CD8-positive, alpha-beta memory T cell (primary cell): ENCODE measurements around the gene NAIF1. TPM values are rescaled to one million over a fixed set of nuclear protein-coding genes. Genes with fewer than 3 reads are reported as not detected.
A peak's percentile ranks its signal among the peaks of the same experiment; 100 is the strongest.

Experiments
- CTCF ChIA-PET: fragments of 350-600 bp; sonication (Branson Sonifier 250); formaldehyde crosslinking; loops from one replicate; lab custom pipeline; 2021; ENCODE audit warnings: antibody characterized with exemption; lab: Charles Lee
- POLR2A ChIA-PET: fragments of 350-600 bp; sonication (Branson Sonifier 250); formaldehyde crosslinking; loops from one replicate; lab custom pipeline; 2021; ENCODE audit warnings: antibody characterized with exemption; lab: Charles Lee
- DNase-seq, 5 donors: peaks; one replicate each; pipeline versions ENCODE4 v3.0.0 to v3.0.0-alpha.2; 2020 to 2022; ENCODE audit warnings: mixed read lengths in 1 of 5
- H3K27ac ChIP-seq: one replicate; pipeline ENCODE4 v1.7.0; 2013; ENCODE audit warnings: low read depth, mild to moderate bottlenecking, low read length, moderate library complexity
- H3K27me3 ChIP-seq: 2 replicates; pipeline ENCODE4 v1.7.0; 2013; ENCODE audit warnings: low read length, mild to moderate bottlenecking; ENCODE audit not compliant: insufficient read depth, poor library complexity, severe bottlenecking
- H3K36me3 ChIP-seq: 2 replicates; pipeline ENCODE4 v1.7.0; 2013; ENCODE audit warnings: mild to moderate bottlenecking, low read length, moderate library complexity; ENCODE audit not compliant: insufficient read depth
- H3K4me1 ChIP-seq: 2 replicates; pipeline ENCODE4 v1.7.0; 2013; ENCODE audit warnings: mild to moderate bottlenecking, low read length, moderate library complexity; ENCODE audit not compliant: insufficient read depth
- H3K4me3 ChIP-seq: 2 replicates; pipeline ENCODE4 v1.7.0; 2013; ENCODE audit warnings: mild to moderate bottlenecking, low read length
- H3K9me3 ChIP-seq: 2 replicates; pipeline ENCODE4 v1.7.0; 2013; ENCODE audit warnings: mild to moderate bottlenecking, low read length
- H3K27ac Mint-ChIP-seq, 8 donors: one replicate each; pipeline ENCODE4 v1.8.0; 2020 to 2021; ENCODE audit warnings: mixed read lengths in 8 of 8, mild to moderate bottlenecking in 6 of 8, inconsistent platforms in 3 of 8, moderate library complexity in 3 of 8
- H3K27me3 Mint-ChIP-seq, 2 donors: one replicate each; pipeline ENCODE4 v1.8.0; 2020 to 2021; ENCODE audit warnings: mixed read lengths in 2 of 2, mild to moderate bottlenecking in 1 of 2, moderate library complexity in 1 of 2
- H3K36me3 Mint-ChIP-seq, 3 donors: one replicate each; pipeline ENCODE4 v1.8.0; 2020 to 2021; ENCODE audit warnings: mixed read lengths in 3 of 3, inconsistent platforms in 1 of 3, mild to moderate bottlenecking in 1 of 3
- H3K4me1 Mint-ChIP-seq, 3 donors: one replicate each; pipeline ENCODE4 v1.8.0; 2020 to 2021; ENCODE audit warnings: mixed read lengths in 3 of 3, inconsistent platforms in 1 of 3, mild to moderate bottlenecking in 1 of 3
- H3K4me3 Mint-ChIP-seq, 7 donors: one replicate each; pipeline ENCODE4 v1.8.0; 2020 to 2021; ENCODE audit warnings: mixed read lengths in 7 of 7, mild to moderate bottlenecking in 6 of 7, moderate library complexity in 4 of 7, inconsistent platforms in 2 of 7
- H3K9me3 Mint-ChIP-seq, 5 donors: one replicate each; pipeline ENCODE4 v1.8.0; 2020 to 2022; ENCODE audit warnings: mixed read lengths in 5 of 5, mild to moderate bottlenecking in 3 of 5, moderate library complexity in 2 of 5, inconsistent platforms in 1 of 5
- polyA plus RNA-seq: library from polyadenylated mRNA; unstranded; fragments of 300-500 nt; fragmentation: Illumina TruSeq; gene quantifications from one replicate; pipeline ENCODE4 v1.2.3, GENCODE V29; 2021
- total RNA-seq, 2 experiments: library from RNA; stranded (reverse); gene quantifications; one replicate each; pipeline ENCODE4 v1.2.3, GENCODE V29; 2021

Gene NAIF1
- total and polyA plus RNA-seq, 3 experiments from 2014 or later = 13.1 to 14.0 (median 13.5) TPM

GRCh38 chr9:128088253-128088945 is 21.3 kb upstream of the NAIF1 start:
- POLR2A ChIA-PET = no interaction called here
- Mint-ChIP-seq H3K27ac (peak overlapping the region in 7 of 8 donors; percentile 17 to 70 (median 51)), H3K27me3 (no peaks in the 10 kb centered on the region), H3K4me1 (peaks cover 60 to 75% (median 71%) of the 10 kb centered on the region in 3 donors), H3K36me3 (peaks cover 0 to 53% (median 3%) of the 10 kb centered on the region in 3 donors), H3K9me3 (no peaks in the 10 kb centered on the region), H3K4me3 (peak overlapping the region in 3 of 7 donors; percentile 9 to 19 (median 11))
- H3K27me3 ChIP-seq = no peaks in the 10 kb centered on the region
- peaks cover 56% of the 10 kb centered on the region for H3K4me1 ChIP-seq
- CTCF ChIA-PET = interaction anchor here (0.6 to 1.4 kb wide), 3 partner anchors 18 to 55 kb away, joined by 3 read pairs; no protein-coding TSS in a partner anchor
- H3K9me3 ChIP-seq = no peaks in the 10 kb centered on the region
- H3K36me3 ChIP-seq = no peaks in the 10 kb centered on the region
- H3K4me3 ChIP-seq = no peak overlapping the region
- DNase-seq = peak in 1 of 5 donors; percentile 37
- no peak overlapping the region for H3K27ac ChIP-seq

GRCh38 chr9:128087262-128087661 is 20.1 kb upstream of the NAIF1 start:
- peak overlapping the region in 1 of 7 donors; percentile 23 for H3K4me3 Mint-ChIP-seq
- H3K4me1 ChIP-seq = peaks cover 45% of the 10 kb centered on the region
- no peaks in the 10 kb centered on the region for H3K27me3 Mint-ChIP-seq
- peaks cover 0 to 46% (median 3%) of the 10 kb centered on the region in 3 donors for H3K36me3 Mint-ChIP-seq
- H3K9me3 ChIP-seq = no peaks in the 10 kb centered on the region
- H3K9me3 Mint-ChIP-seq = no peaks in the 10 kb centered on the region
- H3K27ac ChIP-seq = no peak overlapping the region
- no peak overlapping the region for H3K4me3 ChIP-seq
- H3K4me1 Mint-ChIP-seq = peaks cover 50 to 65% (median 60%) of the 10 kb centered on the region in 3 donors
- DNase-seq = no peak
- ChIA-PET CTCF (interaction anchor here (1.0 to 1.2 kb wide), 2 partner anchors 54 to 145 kb away, joined by 3 read pairs; no protein-coding TSS in a partner anchor), POLR2A (no interaction called here)
- peak overlapping the region in 2 of 8 donors; percentile 39 to 72 for H3K27ac Mint-ChIP-seq
- H3K36me3 ChIP-seq = no peaks in the 10 kb centered on the region
- no peaks in the 10 kb centered on the region for H3K27me3 ChIP-seq

- no peaks in the 10 kb centered on the region for H3K9me3 ChIP-seq
- no peaks in the 10 kb centered on the region for H3K27me3 ChIP-seq
- no peaks in the 10 kb centered on the region for H3K36me3 ChIP-seq
- Mint-ChIP-seq H3K27me3 (no peaks in the 10 kb centered on the region), H3K4me3 (no peak overlapping the region), H3K4me1 (peaks cover 47 to 66% (median 62%) of the 10 kb centered on the region in 3 donors), H3K9me3 (no peaks in the 10 kb centered on the region), H3K27ac (peak overlapping the region in 2 of 8 donors; percentile 37 to 65), H3K36me3 (peaks cover 0 to 39% (median 3%) of the 10 kb centered on the region in 3 donors)
- ChIA-PET POLR2A (interaction anchor here (0.6 to 0.7 kb wide), 2 partner anchors 11 to 144 kb away, joined by 3 to 5 read pairs; no protein-coding TSS in a partner anchor), CTCF (no interaction called here)
- no peak overlapping the region for H3K4me3 ChIP-seq
- no peak overlapping the region for H3K27ac ChIP-seq
- peaks cover 33% of the 10 kb centered on the region for H3K4me1 ChIP-seq
- DNase-seq = no peak
Observed at GRCh38 chr9:128085943-128086342, 18.8 kb upstream of the NAIF1 start.

DNA sequence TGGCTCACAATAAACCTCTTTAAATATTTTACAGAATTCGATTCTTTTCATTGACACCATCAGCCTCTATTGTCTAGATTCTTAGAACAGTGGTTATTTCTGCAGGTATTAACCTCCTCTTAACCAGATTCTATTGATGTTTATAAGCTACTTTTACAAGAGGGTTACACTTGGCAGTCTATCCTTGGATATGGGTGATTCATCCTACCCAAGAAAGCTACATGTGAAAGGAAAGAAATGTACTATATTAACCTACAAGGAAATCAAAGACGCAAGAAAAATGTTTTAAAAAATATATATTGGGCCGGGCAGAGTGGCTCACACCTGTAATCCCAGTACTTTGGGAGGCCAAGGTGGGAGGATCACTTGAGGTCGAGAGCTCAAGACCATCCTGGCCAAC is 17.6 kb upstream of the NAIF1 start:
- peaks cover 24% of the 10 kb centered on the region for H3K4me1 ChIP-seq
- Mint-ChIP-seq H3K27ac (peak overlapping the region in 2 of 8 donors; percentile 57 to 84), H3K27me3 (no peaks in the 10 kb centered on the region), H3K36me3 (peaks cover 0 to 36% (median 3%) of the 10 kb centered on the region in 3 donors), H3K4me1 (peaks cover 46 to 62% (median 57%) of the 10 kb centered on the region in 3 donors), H3K4me3 (no peak overlapping the region), H3K9me3 (no peaks in the 10 kb centered on the region)
- H3K4me3 ChIP-seq = no peak overlapping the region
- no peaks in the 10 kb centered on the region for H3K27me3 ChIP-seq
- ChIA-PET CTCF (interaction anchor here (0.8 to 1.5 kb wide), 5 partner anchors 8 to 146 kb away, joined by 3 to 4 read pairs (median 3); no protein-coding TSS in a partner anchor), POLR2A (interaction anchor here (0.7 kb wide), 1 partner anchor 11 kb away, joined by 3 read pairs; no protein-coding TSS in a partner anchor)
- H3K27ac ChIP-seq = no peak overlapping the region
- no peaks in the 10 kb centered on the region for H3K9me3 ChIP-seq
- H3K36me3 ChIP-seq = no peaks in the 10 kb centered on the region
- no peak for DNase-seq

DNA sequence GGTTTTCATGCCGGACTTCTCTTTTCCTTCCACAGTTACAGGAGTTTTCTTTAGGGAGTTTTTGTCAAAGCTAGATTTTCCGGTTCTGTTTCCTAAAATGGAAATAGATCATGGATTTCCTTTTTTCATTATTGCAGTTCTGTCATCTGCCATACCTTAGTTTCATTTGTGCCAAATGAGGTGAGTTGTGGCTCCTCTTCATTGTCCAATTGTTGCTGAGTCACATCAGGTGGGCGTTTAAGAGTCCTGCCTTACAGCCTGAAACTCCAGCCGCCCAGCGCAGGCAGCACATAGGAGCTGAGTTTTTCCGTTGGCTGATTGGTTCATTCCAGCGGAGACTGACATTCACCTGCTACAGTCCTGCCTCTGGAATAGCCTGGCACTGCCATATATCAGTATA is 15.0 kb upstream of the NAIF1 start:
- Histone ChIP-seq H3K27ac (peak overlapping the region; percentile 75), H3K36me3 (no peaks in the 10 kb centered on the region), H3K4me3 (no peak overlapping the region), H3K27me3 (no peaks in the 10 kb centered on the region), H3K9me3 (no peaks in the 10 kb centered on the region), H3K4me1 (peaks cover 22% of the 10 kb centered on the region)
- H3K4me3 Mint-ChIP-seq = no peak overlapping the region
- H3K27me3 Mint-ChIP-seq = no peaks in the 10 kb centered on the region
- DNase-seq = no peak
- peaks cover 43 to 61% (median 60%) of the 10 kb centered on the region in 3 donors for H3K4me1 Mint-ChIP-seq
- CTCF ChIA-PET = no interaction called here
- no peaks in the 10 kb centered on the region for H3K9me3 Mint-ChIP-seq
- POLR2A ChIA-PET = no interaction called here
- H3K27ac Mint-ChIP-seq = peak overlapping the region in 7 of 8 donors; percentile 19 to 91 (median 63)
- H3K36me3 Mint-ChIP-seq = peaks cover 0 to 41% (median 7%) of the 10 kb centered on the region in 3 donors

- Mint-ChIP-seq H3K4me3 (no peak overlapping the region), H3K27ac (peak overlapping the region in 7 of 8 donors; percentile 34 to 91 (median 63)), H3K36me3 (peaks cover 0 to 44% (median 7%) of the 10 kb centered on the region in 3 donors), H3K27me3 (no peaks in the 10 kb centered on the region), H3K9me3 (no peaks in the 10 kb centered on the region), H3K4me1 (peaks cover 46 to 66% (median 65%) of the 10 kb centered on the region in 3 donors)
- Histone ChIP-seq H3K36me3 (no peaks in the 10 kb centered on the region), H3K4me3 (no peak overlapping the region), H3K9me3 (no peaks in the 10 kb centered on the region), H3K27me3 (no peaks in the 10 kb centered on the region), H3K27ac (peak overlapping the region; percentile 75), H3K4me1 (peaks cover 26% of the 10 kb centered on the region)
- DNase-seq = no peak
- ChIA-PET CTCF (interaction anchor here (1.0 to 1.5 kb wide), 3 partner anchors 9 to 36 kb away, joined by 4 to 5 read pairs (median 4); no protein-coding TSS in a partner anchor), POLR2A (no interaction called here)
Observed at GRCh38 chr9:128081056-128081455, 13.9 kb upstream of the NAIF1 start.

GRCh38 chr9:128080206-128080605 is 13.1 kb upstream of the NAIF1 start:
- Mint-ChIP-seq H3K9me3 (no peaks in the 10 kb centered on the region), H3K27me3 (no peaks in the 10 kb centered on the region), H3K27ac (no peak overlapping the region), H3K4me1 (peaks cover 41 to 58% (median 58%) of the 10 kb centered on the region in 3 donors), H3K4me3 (no peak overlapping the region), H3K36me3 (peaks cover 0 to 36% (median 7%) of the 10 kb centered on the region in 3 donors)
- H3K4me1 ChIP-seq = peaks cover 26% of the 10 kb centered on the region
- H3K27me3 ChIP-seq = no peaks in the 10 kb centered on the region
- CTCF ChIA-PET = interaction anchor here (0.6 to 1.5 kb wide), 4 partner anchors 13 to 65 kb away, joined by 3 to 5 read pairs (median 4); partner anchors contain the start of gene NAIF1
- no peak overlapping the region for H3K4me3 ChIP-seq
- no peak for DNase-seq
- POLR2A ChIA-PET = interaction anchor here (0.6 to 1.1 kb wide), 4 partner anchors 11 to 355 kb away, joined by 3 to 10 read pairs (median 3); no protein-coding TSS in a partner anchor
- peak overlapping the region; percentile 75 for H3K27ac ChIP-seq
- H3K9me3 ChIP-seq = no peaks in the 10 kb centered on the region
- H3K36me3 ChIP-seq = no peaks in the 10 kb centered on the region
